IgD-negative memory B cell (primary cell): ENCODE measurements around the gene SLC4A1AP. TPM values are rescaled to one million over a fixed set of nuclear protein-coding genes. Genes with fewer than 3 reads are reported as not detected.

ENCODE experiments used
- H3K27ac Mint-ChIP-seq, 3 donors: one replicate each; pipeline ENCODE4 v1.8.0; 2020 to 2022; ENCODE audit warnings: mild to moderate bottlenecking in 3 of 3, mixed read lengths in 3 of 3, moderate library complexity in 1 of 3
- H3K27me3 Mint-ChIP-seq: one replicate; pipeline ENCODE4 v1.8.0; 2021; ENCODE audit warnings: mixed read lengths
- H3K36me3 Mint-ChIP-seq: one replicate; pipeline ENCODE4 v1.8.0; 2020; ENCODE audit warnings: mild to moderate bottlenecking, mixed read lengths
- H3K4me1 Mint-ChIP-seq, 3 donors: one replicate each; pipeline ENCODE4 v1.8.0; 2020 to 2022; ENCODE audit warnings: mixed read lengths in 3 of 3, mild to moderate bottlenecking in 1 of 3
- H3K4me3 Mint-ChIP-seq, 4 donors: one replicate each; pipeline ENCODE4 v1.8.0; 2020 to 2022; ENCODE audit warnings: mild to moderate bottlenecking in 4 of 4, mixed read lengths in 4 of 4, moderate library complexity in 3 of 4
- H3K9me3 Mint-ChIP-seq, 3 donors: one replicate each; pipeline ENCODE4 v1.8.0; 2020 to 2021; ENCODE audit warnings: mixed read lengths in 3 of 3, mild to moderate bottlenecking in 1 of 3
- polyA plus RNA-seq: library from polyadenylated mRNA; unstranded; fragments of 300-500 nt; fragmentation: Illumina TruSeq; gene quantifications from one replicate; pipeline ENCODE4 v1.2.3, GENCODE V29; 2021

Gene SLC4A1AP
- polyA plus RNA-seq, 1 donor from 2014 or later: 20.7 TPM

DNA sequence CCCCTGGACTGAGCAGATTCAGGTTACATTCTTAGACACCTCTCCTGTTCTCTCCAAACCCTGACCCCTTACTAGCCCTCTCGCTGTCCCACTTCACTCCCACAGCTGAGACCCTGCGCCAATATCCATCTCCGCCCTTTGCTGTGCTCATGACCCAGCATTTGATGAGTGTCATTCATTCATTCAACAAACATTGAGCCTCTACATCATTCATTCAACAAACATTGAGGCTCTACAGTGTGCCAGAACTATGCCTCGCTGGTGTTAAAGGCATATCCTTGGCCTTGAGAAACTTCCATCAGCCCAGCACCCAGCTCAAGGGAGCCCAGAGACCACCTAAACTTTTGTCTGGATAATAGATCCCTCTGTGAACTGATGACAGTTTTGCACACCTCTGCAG is 65.9 kb downstream of the SLC4A1AP start:
- Mint-ChIP-seq H3K9me3 (no peaks in the 10 kb centered on the region), H3K27me3 (peaks cover 2% of the 10 kb centered on the region), H3K36me3 (peaks cover 2% of the 10 kb centered on the region), H3K4me1 (peaks cover 0 to 7% (median 2%) of the 10 kb centered on the region in 3 donors), H3K4me3 (no peak overlapping the region), H3K27ac (no peak overlapping the region)

DNA sequence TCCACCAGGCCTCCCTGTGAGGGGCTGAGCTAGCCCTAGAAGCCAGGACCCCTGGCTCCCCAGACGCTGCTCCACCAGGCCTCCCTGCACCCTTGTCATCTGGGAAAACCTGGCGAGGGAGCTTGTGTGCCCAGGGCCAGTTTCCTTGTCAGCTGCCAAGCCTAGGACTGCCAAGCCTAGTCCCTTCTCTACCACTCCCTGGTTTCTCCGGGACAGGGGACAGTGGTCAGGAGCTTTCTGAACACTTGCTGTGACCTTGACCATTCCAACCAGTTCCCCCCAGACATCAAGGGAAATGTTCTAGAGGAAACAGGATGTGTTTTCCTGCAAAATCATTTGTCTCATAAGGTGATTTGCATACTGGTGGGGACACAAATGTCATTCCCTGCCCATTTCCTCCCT is 66.6 kb downstream of the SLC4A1AP start:
- Mint-ChIP-seq H3K9me3 (no peaks in the 10 kb centered on the region), H3K27me3 (peaks cover 5% of the 10 kb centered on the region), H3K4me3 (no peak overlapping the region), H3K4me1 (peaks cover 2 to 7% (median 4%) of the 10 kb centered on the region in 3 donors), H3K36me3 (peaks cover 2% of the 10 kb centered on the region), H3K27ac (no peak overlapping the region)

DNA sequence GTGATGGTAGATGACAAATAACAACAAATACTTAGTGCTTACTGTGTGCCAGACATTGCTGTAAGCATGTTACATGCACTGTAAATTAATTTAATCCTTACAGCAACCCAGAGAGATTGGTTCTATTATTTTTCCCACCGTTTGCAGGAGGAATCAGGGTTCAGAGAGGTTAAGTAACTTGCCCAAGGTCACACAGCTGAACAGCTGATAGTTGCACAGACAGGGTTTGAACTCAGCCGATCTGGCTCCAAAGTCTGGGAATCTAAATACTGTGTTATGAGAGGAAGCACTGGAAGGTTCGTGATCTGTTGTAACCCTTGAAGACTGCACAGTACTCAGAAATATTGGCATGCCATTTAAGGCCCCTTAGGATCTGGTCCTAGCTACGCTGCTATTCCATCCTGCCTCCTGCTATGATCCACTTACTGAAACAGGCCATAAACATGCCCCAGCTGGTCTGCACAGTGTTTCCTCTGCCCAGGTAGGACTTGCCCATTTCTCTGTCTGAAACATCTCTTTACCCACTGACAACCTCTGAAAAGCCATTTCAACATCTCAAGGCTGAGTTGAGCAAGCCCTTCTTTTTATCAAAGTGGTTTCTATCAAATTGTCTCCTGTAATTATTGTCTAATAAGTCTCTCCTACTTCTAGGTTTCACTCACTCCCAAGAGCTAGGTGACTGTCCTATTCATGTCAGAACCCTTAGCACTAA is 67.4 kb downstream of the SLC4A1AP start:
- no peak overlapping the region for H3K4me3 Mint-ChIP-seq
- peaks cover 2 to 7% (median 4%) of the 10 kb centered on the region in 3 donors for H3K4me1 Mint-ChIP-seq

DNA sequence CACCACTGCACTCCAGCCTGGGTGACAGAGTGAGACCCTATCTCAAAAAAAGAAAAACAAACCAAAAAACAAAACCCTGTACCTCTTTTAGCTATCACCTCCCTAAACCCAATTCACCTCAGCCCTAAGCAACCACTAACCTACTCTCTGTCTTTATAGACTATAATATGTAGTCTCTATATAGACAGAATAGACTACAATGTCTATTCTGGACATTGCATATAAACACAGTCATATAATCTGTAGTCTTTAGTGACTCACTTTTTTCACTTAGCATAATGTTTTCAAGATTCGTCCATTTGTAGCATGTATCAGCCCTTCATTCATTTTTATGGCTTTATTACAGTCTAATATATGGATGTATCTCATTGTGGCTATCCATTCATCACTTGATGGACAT is 70.6 kb downstream of the SLC4A1AP start:
- peak overlapping the region in 1 of 4 donors; percentile 10 for H3K4me3 Mint-ChIP-seq

More for the DNA sequence above, 67.4 kb downstream of the SLC4A1AP start:
- Mint-ChIP-seq H3K36me3 (peaks cover 2% of the 10 kb centered on the region), H3K27me3 (peaks cover 9% of the 10 kb centered on the region), H3K9me3 (no peaks in the 10 kb centered on the region), H3K27ac (no peak overlapping the region)

DNA sequence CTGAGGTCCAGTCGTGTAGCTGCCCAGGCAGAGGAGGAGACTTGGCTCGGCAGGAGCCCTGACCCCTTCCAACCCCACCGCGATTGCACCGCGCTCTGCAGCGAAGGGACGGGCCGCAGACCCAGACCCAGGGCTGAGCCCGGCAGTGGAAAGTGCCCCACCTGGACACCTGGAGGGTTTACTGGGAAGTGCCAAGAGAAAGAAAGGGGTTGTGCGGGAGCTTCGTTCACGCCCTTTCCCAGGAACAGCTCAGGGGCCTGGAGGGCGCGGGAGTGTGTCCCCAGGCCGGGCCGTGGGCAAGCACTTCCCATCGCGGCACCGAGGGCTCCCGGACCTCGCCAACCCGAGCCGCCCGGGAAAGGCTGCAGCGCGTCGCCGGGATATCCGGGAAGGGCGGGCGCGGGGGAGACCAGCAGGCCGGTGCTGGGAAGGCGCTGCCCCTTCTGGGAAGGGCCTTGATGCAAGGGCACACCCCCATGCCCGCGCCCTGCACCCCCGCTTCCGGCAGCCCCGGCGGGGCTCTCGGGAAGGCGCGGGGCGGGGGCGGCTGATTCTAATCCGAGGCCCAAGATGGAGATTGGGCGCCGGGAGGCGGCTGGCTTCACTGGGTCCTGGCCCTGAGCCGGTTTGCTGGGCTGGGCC is 71.7 kb downstream of the SLC4A1AP start:
- peaks cover 2 to 7% (median 5%) of the 10 kb centered on the region in 3 donors for H3K4me1 Mint-ChIP-seq
- no peak overlapping the region for H3K27ac Mint-ChIP-seq
- H3K4me3 Mint-ChIP-seq: peak overlapping the region in 2 of 4 donors; percentile 23 to 39
- peaks cover 0 to 5% (median 3%) of the 10 kb centered on the region in 3 donors for H3K9me3 Mint-ChIP-seq
- peaks cover 23% of the 10 kb centered on the region for H3K27me3 Mint-ChIP-seq
- H3K36me3 Mint-ChIP-seq: peaks cover 2% of the 10 kb centered on the region

More for the DNA sequence above, 70.6 kb downstream of the SLC4A1AP start:
- peaks cover 4% of the 10 kb centered on the region for H3K36me3 Mint-ChIP-seq
- peaks cover 0 to 5% (median 3%) of the 10 kb centered on the region in 3 donors for H3K9me3 Mint-ChIP-seq
- no peak overlapping the region for H3K27ac Mint-ChIP-seq
- H3K27me3 Mint-ChIP-seq: peaks cover 23% of the 10 kb centered on the region
- H3K4me1 Mint-ChIP-seq: peaks cover 2 to 7% (median 5%) of the 10 kb centered on the region in 3 donors

DNA sequence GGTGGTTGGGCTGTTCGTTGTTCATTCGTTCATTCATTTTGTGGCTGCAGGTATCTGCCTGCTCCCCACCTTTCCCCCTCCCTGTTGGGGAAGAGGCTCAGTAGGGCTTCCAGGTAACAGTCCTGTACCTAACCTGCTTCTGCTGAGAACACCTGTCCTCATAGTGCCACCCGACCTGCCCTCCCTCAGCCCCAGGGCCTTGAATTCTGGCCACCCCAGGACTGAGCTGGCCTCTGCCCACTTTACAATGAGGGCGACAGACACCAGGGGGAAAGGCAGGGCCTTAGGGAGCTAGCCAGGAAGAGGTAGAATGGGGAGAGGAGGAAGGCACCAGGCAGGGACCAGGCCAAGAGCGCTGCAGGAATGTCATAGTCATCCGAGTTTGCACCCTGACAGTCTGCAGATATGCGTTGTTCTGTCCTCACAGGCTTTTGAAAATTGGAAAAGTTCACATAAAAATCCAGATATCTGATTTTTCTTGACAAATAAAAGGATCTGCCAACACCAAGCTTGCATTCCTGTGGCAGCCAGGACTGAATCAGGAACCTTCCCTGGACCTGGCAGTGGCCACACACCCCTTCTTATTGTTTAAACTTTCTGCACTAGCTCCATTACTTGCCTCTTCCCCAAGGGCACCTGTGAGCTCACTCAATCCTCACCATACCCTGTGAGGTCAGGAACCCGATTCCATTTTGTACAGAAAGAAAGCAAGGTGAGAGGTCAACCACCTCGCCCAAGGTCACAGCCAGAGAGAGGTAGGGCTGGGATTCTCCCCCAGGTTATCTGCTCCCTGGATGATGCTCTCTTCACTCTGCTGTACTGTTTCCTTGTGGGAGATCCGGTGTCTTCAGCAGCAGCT is 72.6 kb downstream of the SLC4A1AP start:
- H3K9me3 Mint-ChIP-seq: peaks cover 2 to 8% (median 5%) of the 10 kb centered on the region in 3 donors
- peaks cover 23% of the 10 kb centered on the region for H3K27me3 Mint-ChIP-seq
- peaks cover 2 to 4% (median 3%) of the 10 kb centered on the region in 3 donors for H3K4me1 Mint-ChIP-seq
- no peak overlapping the region for H3K27ac Mint-ChIP-seq
- H3K4me3 Mint-ChIP-seq: peak overlapping the region in 3 of 4 donors; percentile 39 to 78 (median 48)
- peaks cover 2% of the 10 kb centered on the region for H3K36me3 Mint-ChIP-seq

DNA sequence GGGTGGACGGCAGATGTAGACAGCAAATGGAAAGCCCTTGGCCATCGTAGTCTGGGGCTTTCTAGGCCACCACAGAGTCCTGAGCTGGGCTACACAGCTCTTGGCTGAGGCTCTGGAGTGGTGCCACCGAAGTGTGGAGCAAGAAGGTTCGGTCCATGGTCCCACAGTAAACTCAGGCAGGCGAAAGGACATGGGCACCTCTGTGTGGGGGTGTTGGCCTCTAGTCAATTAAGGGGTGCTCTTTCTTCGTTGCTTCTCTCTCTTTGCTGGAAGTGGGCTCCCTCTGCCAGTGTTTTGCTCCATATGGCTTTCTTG is 73.2 kb downstream of the SLC4A1AP start:
- Mint-ChIP-seq H3K4me3 (peak overlapping the region in 1 of 4 donors; percentile 43), H3K9me3 (peaks cover 2 to 8% (median 5%) of the 10 kb centered on the region in 3 donors), H3K27me3 (peaks cover 23% of the 10 kb centered on the region), H3K4me1 (peaks cover 0 to 4% (median 2%) of the 10 kb centered on the region in 3 donors), H3K36me3 (peaks cover 2% of the 10 kb centered on the region), H3K27ac (no peak overlapping the region)

DNA sequence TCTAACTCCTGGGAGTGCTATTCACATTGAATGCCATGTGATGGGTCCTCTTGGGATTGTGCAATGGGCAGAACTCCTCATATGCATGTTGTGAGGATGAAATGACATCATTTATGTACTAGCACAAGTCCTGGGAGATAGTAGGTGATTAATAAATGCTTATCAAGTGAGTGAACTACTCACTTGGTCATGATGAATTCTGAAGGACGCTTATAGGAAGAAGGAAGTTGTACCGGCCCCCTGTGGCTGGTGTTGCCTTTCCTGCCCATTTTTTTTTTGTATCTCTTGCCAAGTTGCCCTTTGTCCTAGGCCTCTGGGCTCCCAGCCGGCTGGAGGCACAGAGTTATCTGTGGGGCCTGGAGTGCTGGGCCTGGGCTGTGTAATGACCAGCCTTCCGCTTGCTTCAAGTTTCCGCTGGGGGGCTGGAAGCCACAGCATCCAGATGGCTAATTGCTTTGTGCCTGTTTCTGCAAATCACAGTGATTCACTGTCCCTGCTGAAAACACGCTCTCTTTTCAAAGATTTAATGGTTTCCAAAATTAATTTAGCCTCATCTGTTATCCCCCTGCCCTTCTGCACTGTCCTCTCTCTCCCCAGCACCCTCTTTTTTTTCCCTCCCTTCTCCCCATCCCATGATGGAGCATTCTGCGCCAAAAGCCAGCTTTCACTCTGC is 74.1 kb downstream of the SLC4A1AP start:
- Mint-ChIP-seq H3K27me3 (peaks cover 23% of the 10 kb centered on the region), H3K4me1 (peaks cover 0 to 4% (median 2%) of the 10 kb centered on the region in 3 donors), H3K27ac (no peak overlapping the region), H3K4me3 (peak overlapping the region in 1 of 4 donors; percentile 33), H3K9me3 (peaks cover 2 to 8% (median 5%) of the 10 kb centered on the region in 3 donors), H3K36me3 (peaks cover 2% of the 10 kb centered on the region)

DNA sequence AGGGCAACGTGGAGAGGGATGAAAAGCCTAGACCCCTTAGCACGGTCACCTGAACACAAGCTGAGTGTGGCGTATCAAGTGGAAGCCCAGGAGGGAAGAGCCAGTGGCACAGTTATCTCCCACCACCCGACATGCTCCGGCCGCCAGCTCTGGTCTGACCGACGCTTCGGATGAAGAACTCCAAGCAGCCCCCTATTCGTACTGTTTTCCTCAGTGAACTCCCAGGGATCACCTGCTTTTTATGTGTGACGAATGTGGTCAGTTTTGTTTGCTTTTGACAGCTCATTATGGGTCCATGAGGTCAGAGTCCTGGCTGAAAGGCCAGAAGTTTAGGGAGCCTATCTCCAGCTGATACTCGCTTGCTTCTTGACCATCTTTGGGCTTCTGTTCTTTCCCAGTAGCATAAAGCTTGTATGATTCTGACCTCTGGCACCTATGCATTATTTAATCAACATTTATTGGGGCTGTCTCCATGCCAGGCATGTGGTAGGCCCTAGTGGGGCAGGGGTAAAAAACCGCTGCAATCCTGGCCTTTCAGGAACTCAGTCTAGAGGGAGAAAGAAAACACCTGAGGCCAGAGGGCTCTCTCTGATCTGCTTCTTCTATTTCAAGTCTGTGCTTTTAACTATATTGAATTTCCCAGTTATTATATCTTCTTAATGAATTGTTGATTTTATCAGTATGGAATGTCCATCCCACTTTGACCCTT is 74.8 kb downstream of the SLC4A1AP start:
- H3K4me3 Mint-ChIP-seq: peak overlapping the region in 1 of 4 donors; percentile 33
- H3K4me1 Mint-ChIP-seq: peaks cover 0 to 4% (median 2%) of the 10 kb centered on the region in 3 donors
- peaks cover 2 to 8% (median 5%) of the 10 kb centered on the region in 3 donors for H3K9me3 Mint-ChIP-seq
- H3K36me3 Mint-ChIP-seq: peaks cover 2% of the 10 kb centered on the region
- H3K27me3 Mint-ChIP-seq: peaks cover 23% of the 10 kb centered on the region
- peak overlapping the region in 1 of 3 donors; percentile 19 for H3K27ac Mint-ChIP-seq

DNA sequence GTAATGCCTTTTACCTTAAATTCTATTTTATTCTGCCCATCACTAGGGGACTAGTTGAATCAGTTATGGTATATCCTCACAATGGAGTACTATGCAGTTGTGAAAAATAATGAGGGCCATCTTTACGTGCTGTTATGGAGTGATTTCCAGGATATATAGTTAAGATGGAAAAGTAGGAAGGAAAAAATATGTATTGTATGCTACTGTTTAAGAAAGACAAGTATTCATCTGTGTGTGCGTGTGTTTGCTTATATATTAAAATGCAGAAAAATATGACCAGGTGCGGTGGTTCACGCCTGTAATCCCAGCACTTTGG is 75.3 kb downstream of the SLC4A1AP start:
- H3K36me3 Mint-ChIP-seq: peaks cover 2% of the 10 kb centered on the region
- H3K4me1 Mint-ChIP-seq: peaks cover 0 to 4% (median 2%) of the 10 kb centered on the region in 3 donors

DNA sequence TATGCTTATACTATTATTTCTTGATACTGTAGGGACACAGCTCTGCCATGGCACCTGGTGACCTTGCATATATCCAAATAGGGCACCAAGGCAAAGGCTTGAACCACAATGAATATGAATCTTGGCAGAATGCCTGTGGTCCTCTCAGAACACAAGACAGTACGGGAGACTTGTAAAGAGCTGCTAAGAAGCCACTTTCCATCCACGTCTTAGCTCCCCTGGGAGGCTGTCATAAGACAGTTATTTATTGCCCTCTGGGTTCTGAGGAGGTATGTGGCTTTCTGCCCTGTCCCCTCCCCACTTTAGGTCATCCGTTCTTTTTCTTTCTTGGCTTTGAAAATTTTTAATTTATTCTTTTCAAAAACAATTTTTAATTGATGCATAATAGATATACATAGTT is 78.0 kb downstream of the SLC4A1AP start:
- Mint-ChIP-seq H3K4me1 (no peaks in the 10 kb centered on the region), H3K9me3 (peaks cover 2 to 13% (median 7%) of the 10 kb centered on the region in 3 donors), H3K36me3 (peaks cover 2% of the 10 kb centered on the region), H3K27me3 (peaks cover 13% of the 10 kb centered on the region), H3K4me3 (no peak overlapping the region), H3K27ac (no peak overlapping the region)

More for the DNA sequence above, 75.3 kb downstream of the SLC4A1AP start:
- Mint-ChIP-seq H3K27me3 (peaks cover 23% of the 10 kb centered on the region), H3K9me3 (peaks cover 2 to 8% (median 5%) of the 10 kb centered on the region in 3 donors), H3K27ac (peak overlapping the region in 1 of 3 donors; percentile 19), H3K4me3 (no peak overlapping the region)

DNA sequence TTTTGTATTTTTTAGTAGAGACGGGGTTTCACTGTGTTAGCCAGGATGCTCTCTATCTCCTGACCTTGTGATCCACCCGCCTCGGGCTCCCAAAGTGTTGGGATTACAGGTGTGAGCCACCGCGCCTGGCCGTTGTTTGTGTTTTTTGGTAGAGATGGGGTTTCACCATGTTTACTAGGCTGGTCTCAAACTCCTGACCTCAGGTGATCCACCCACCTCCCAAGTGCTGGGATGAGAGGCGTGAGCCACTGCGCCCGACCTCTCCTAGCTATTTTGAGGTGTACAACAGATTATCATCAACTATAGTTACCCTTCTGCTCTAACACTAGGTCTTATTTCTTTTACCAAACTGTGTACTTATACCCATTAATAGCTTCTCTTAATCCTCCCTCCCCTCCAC is 78.9 kb downstream of the SLC4A1AP start:
- Mint-ChIP-seq H3K36me3 (no peaks in the 10 kb centered on the region), H3K27ac (no peak overlapping the region), H3K4me1 (no peaks in the 10 kb centered on the region), H3K4me3 (no peak overlapping the region), H3K27me3 (peaks cover 11% of the 10 kb centered on the region), H3K9me3 (peaks cover 2 to 13% (median 7%) of the 10 kb centered on the region in 3 donors)
